ENCODE results near the gene ADAMTSL2.

The ADAMTSL2 gene

GRCh38 chr9:133502112-133502511 is 32.4 kb upstream of the ADAMTSL2 start:
- no peak for DNase-seq

- DNase-seq, result no peak
Observed at GRCh38 chr9:133505186-133505830, 29.2 kb upstream of the ADAMTSL2 start.

GRCh38 chr9:133505901-133506652 is 28.4 kb upstream of the ADAMTSL2 start:
- DNase-seq, result no peak

- no peak for DNase-seq
Observed at GRCh38 chr9:133506653-133507038, 27.9 kb upstream of the ADAMTSL2 start.

GRCh38 chr9:133507246-133507965 is 27.1 kb upstream of the ADAMTSL2 start:
- no peak for DNase-seq

- no peak for DNase-seq
Observed at GRCh38 chr9:133508046-133508445, 26.5 kb upstream of the ADAMTSL2 start.

- no peak for DNase-seq
Observed at GRCh38 chr9:133509179-133510083, 25.1 kb upstream of the ADAMTSL2 start.

GRCh38 chr9:133510926-133511505 is 23.5 kb upstream of the ADAMTSL2 start:
- DNase-seq, result no peak

GRCh38 chr9:133511607-133512006 is 22.9 kb upstream of the ADAMTSL2 start:
- DNase-seq, result no peak

- DNase-seq, result no peak
Observed at GRCh38 chr9:133512253-133513213, 22.0 kb upstream of the ADAMTSL2 start.

GRCh38 chr9:133513214-133514100 is 21.0 kb upstream of the ADAMTSL2 start:
- DNase-seq, result no peak

- no peak for DNase-seq
Observed at GRCh38 chr9:133514460-133515239, 19.9 kb upstream of the ADAMTSL2 start.

GRCh38 chr9:133515240-133515610 is 19.3 kb upstream of the ADAMTSL2 start:
- DNase-seq, result no peak

GRCh38 chr9:133515615-133516255 is 18.8 kb upstream of the ADAMTSL2 start:
- no peak for DNase-seq

GRCh38 chr9:133516256-133516960 is 18.1 kb upstream of the ADAMTSL2 start:
- no peak for DNase-seq

GRCh38 chr9:133516961-133517350 is 17.5 kb upstream of the ADAMTSL2 start:
- DNase-seq, result no peak

- DNase-seq, result no peak
Observed at GRCh38 chr9:133517711-133518110, 16.8 kb upstream of the ADAMTSL2 start.

- no peak for DNase-seq
Observed at GRCh38 chr9:133518200-133518599, 16.3 kb upstream of the ADAMTSL2 start.
